ENCODE results near the gene FKBP3.
"Not testable (repeated sequence)": the region's sequence is repeated elsewhere in the genome, so short reads cannot be mapped to it uniquely, and the experiment has no call there.

Gene FKBP3

DNA sequence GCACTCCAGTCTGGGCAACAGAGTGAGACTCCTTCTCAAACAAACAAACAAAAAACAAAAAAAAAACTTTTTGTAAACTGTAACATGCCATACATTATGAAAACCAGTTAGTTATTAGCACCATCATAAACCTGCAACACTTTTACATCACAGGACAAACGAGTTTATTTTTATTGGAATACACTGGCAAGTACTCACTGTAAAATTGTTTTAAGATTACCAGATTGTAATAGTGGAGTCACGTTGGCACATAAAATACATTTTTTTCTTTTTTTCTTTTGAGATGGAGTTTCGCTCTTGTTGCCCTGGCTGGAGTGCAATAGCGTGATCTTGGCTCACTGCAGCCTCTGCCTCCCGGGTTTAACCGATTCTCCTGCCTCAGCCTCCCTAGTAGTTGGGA is 15.7 kb downstream of the FKBP3 start:
- DNase-seq (ENCODE audit: extremely low spot score, insufficient read length, low read depth) (no peak), FAIRE-seq (no peak)

DNA sequence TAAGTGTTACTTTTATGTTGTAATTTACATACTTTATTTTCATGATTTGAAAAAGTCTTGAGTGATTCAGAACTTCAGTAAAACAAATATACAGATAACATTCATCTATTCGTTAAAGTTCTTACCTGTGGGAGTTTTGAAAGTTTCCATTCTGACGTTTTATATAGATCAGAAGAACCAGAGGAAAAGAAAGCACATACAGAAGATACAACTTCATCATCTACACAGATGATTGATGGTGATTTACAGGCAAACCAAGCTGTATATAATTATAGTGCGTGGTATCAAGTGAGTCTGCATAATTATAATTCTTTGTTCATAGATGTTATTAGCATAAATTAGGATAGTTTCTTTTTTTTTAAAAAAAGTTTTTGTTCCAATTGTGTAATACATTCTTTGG is 20.0 kb downstream of the FKBP3 start:
- no peak for DNase-seq (ENCODE audit: extremely low spot score, insufficient read length, low read depth)
- no peak for FAIRE-seq

DNA sequence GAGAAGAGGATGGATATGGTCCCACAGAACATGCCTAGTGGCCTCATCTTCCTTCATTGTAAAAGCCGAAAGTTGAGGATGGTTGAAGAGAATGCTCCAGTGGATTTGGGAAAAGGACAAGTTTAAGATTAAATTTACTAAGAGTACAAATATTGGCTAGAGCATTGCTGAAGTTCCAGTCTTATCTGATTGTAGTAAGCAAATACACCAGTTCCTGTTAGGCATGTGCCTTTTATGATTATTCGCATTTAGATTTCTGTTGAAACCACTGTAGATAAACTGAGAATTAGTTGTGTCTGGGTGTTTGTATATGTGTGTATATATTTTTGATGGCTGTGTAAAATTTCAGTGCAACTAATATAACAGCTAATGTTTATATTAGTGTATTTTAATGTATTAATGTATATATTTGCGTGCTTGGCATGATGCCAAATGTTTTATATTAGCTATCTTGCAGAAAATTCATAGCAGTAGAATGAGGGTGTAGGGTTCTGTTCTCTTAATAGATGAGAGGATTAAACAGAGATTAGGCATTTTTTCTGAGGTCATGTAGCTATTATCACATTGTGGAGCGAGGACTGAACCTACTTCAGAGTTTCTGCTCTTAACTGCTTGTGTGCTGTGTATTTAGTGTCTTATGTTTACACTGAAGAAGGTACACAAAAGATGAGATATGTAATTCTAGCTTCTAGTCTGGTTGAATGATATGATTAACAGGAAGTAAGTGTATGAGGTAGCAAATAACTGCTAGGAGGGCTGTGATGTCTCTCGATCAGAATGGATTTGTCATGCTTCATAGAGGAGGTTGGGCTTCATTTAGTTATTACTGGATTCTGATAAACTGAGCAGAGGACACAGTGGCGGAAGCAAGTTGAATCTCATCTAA is 21.1 kb downstream of the FKBP3 start:
- no peak for DNase-seq (ENCODE audit: extremely low spot score, insufficient read length, low read depth)
- FAIRE-seq = no peak

GRCh38 chr14:45104561-45104960 is 29.7 kb downstream of the FKBP3 start:
- FAIRE-seq (no peak), DNase-seq (ENCODE audit: extremely low spot score, insufficient read length, low read depth) (no peak)

- no peak for FAIRE-seq
- DNase-seq (ENCODE audit: extremely low spot score, insufficient read length, low read depth) = no peak
Measured at GRCh38 chr14:45103806-45104205, 30.5 kb downstream of the FKBP3 start.

- no peak for DNase-seq (ENCODE audit: extremely low spot score, insufficient read length, low read depth)
- FAIRE-seq = no peak
Measured at GRCh38 chr14:45096218-45096617, 38.1 kb downstream of the FKBP3 start.

DNA sequence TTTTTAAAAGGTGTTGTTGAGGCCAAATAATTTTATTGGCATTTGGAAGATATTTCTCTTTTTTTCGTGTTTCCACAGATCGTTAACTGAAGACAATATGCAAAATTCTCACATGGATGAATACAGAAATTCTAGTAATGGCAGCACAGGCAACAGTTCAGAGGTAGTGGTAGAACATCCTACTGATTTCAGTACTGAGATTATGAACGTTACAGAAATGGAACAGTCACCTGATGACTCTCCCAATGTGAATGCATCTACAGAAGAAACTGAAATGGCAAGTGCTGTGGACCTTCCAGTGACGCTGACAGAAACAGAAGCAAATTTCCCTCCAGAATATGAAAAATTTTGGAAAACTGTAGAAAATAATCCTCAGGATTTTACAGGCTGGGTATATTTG is 39.1 kb downstream of the FKBP3 start:
- FAIRE-seq = no peak
- DNase-seq (ENCODE audit: extremely low spot score, insufficient read length, low read depth) = no peak

- no peak for DNase-seq (ENCODE audit: extremely low spot score, insufficient read length, low read depth)
- no peak for FAIRE-seq
Measured at GRCh38 chr14:45094275-45094674, 40.0 kb downstream of the FKBP3 start.

DNA sequence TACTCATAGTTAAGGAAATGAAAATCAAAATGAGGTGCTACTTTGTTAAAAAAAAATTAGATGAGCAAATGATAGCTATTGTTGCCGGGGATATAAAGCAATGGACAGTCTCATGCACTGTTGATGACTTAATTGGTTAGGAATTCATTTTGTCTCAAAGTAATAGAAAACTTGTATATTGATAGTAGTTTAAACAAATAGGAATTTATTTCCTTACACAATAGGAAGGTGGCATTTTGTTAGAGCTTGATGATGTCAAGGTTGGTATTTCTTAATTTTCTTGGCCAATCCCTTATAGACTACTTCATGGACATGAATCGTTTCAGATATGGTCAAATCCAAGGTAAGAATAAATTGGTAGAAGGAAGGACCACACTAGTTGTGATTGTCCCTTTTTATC is 42.6 kb downstream of the FKBP3 start:
- FAIRE-seq = no peak
- DNase-seq (ENCODE audit: extremely low spot score, insufficient read length, low read depth) = no peak

DNA sequence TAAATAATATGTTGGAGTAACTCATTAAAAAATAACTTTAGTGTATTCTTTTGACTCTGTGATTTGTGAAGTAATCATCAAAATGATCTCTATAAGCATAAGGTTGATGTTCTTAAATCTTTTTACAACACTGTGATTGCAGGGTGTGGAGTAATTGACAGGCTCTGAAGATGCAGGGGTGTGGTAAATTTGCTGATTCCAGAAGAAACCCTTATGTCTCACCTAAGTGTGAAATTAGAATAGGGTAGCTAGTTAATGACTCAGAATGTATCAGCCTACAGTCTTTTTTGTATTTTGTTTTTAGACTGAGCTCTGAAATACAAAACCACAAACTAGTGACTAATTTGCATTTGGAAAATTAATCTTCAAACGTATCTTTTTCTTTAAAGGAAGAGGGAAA is 44.5 kb downstream of the FKBP3 start:
- FAIRE-seq (peak; percentile 33), DNase-seq (ENCODE audit: extremely low spot score, insufficient read length, low read depth) (peak; percentile 17)

GRCh38 chr14:45084946-45085346 is 49.3 kb downstream of the FKBP3 start:
- no peak for DNase-seq (ENCODE audit: extremely low spot score, insufficient read length, low read depth)
- FAIRE-seq = no peak

DNA sequence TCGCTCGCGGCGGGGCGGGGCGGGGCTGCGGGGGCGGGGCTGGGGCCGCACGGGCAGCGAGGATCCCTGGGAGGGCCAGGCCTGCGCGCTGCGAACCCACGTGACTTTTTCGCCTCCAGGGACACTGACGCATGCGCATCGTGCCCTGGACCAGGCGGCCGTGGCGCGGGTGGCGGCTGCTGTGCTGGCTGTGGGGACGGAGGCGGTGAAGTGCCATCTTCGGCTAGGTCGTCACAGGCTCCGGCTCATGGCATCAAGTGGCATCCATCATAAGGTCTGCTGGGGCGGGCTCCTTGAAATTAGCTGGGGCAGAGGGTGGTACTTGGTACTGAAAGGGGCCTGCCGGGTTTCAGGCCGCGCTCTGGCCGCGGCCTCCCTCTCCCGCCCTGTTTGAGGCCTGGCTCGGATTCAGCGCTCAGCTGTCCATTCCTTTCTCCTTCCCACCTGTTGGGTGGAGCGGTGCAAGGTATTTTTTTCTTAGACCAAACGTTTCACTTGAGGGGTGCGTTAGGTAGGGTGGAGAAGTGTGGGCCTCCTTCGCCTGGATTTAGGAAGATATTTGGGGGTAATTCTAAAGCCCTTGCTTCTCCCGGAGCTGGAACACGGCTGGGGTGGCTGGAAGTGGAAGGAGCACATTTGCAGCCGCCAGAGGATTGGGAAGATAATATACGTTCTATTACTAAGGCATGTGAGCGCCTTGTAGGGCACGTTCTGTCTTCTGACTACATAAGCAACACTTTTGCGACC is 50.1 kb downstream of the FKBP3 start, which contains the start of gene PRPF39:
PRPF39 (plus strand) TSS at position 141 of the 747 bp plus-strand sequence. CDS start 11,124 bp downstream, outside the sequence.
- FAIRE-seq (peak; percentile 90), DNase-seq (ENCODE audit: extremely low spot score, insufficient read length, low read depth) (peak; percentile 94)

- DNase-seq (ENCODE audit: extremely low spot score, insufficient read length, low read depth) (no peak), FAIRE-seq (no peak)
Measured at GRCh38 chr14:45083617-45083975, 50.7 kb downstream of the FKBP3 start.

GRCh38 chr14:45082420-45082819 is 51.9 kb downstream of the FKBP3 start:
- DNase-seq (ENCODE audit: extremely low spot score, insufficient read length, low read depth) = no peak
- FAIRE-seq = no peak

DNA sequence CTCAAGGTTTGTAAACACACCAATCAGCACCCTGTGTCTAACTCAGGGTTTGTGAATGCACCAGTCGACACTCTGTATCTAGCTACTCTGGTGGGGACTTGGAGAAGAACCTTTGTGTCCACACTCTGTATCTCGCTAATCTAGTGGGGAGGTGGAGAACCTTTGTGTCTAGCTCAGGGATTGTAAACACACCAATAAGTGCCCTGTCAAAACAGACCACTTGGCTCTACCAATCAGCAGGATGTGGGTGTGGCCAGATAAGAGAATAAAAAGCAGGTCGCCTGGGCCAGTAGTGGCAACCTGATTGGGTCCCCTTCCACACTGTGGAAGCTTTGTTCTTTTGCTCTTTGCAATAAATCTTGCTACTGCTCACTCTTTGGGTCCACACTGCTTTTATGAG is 53.2 kb downstream of the FKBP3 start:
- not testable (repeated sequence) for FAIRE-seq; DNase-seq (ENCODE audit: extremely low spot score, insufficient read length, low read depth)

DNA sequence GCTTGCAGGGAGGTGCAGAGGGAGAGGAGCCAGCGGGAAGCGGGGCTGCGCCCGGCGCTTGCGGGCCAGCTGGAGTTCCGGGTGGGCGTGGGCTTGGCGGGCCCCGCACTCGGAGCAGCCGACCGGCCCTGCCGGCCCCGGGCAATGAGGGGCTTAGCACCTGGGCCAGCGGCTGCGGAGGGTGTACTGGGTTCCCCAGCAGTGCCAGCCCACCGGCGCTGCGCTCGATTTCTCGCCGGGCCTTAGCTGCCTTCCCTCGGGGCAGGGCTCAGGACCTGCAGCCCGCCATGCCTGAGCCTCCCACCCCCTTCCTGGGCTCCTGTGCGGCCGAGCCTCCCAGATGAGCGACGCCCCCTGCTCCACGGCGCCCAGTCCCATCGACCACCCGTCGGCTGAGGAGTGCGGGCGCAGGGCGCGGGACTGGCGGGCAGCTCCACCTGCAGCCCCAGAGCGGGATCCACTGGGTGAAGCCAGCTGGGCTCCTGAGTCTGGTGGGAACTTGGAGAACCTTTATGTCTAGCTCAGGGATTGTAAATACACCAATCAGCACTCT is 53.8 kb downstream of the FKBP3 start:
- FAIRE-seq; DNase-seq (ENCODE audit: extremely low spot score, insufficient read length, low read depth): not testable (repeated sequence)

DNA sequence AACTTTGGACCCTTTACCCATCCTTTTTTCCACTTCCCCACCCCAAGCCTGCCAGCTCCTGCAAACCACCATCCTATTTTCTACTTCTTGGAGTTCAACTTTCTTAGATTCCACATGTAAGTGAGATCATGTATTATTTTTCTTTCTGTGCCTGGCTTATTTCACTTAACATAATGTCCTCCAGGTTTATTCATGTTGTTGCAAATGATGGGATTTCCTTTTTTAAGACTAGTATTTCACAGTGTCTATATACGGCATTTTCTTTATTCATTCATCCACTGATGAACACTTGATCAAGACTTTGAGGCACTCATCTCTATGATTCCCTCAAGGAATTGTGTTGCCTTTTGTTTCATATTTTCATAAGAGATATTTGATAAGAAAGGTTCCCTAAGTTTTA is 56.0 kb downstream of the FKBP3 start:
- FAIRE-seq (no peak), DNase-seq (ENCODE audit: extremely low spot score, insufficient read length, low read depth) (no peak)

GRCh38 chr14:45073231-45073879 is 60.9 kb downstream of the FKBP3 start:
- DNase-seq (ENCODE audit: extremely low spot score, insufficient read length, low read depth) = no peak
- no peak for FAIRE-seq

DNA sequence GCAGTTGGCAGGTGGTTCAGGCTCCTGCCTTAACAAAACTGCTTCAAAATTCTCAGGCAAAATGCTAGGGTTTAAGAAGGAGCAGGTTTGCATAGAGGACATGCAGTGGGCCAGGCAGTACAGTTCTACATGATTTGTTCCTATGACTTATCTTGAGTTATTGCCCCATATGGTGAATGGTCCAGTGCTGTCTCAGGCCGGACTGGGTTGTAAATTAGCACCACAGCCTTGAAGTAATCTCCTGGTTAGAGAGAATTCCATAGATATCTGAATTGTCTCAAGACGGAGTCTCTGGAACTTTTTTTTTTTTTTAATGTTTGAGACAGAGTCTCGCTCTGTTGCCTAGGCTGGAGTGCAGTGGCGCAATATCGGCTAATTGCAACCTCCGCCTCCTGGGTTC is 62.2 kb downstream of the FKBP3 start:
- DNase-seq (ENCODE audit: extremely low spot score, insufficient read length, low read depth) = no peak
- no peak for FAIRE-seq

DNA sequence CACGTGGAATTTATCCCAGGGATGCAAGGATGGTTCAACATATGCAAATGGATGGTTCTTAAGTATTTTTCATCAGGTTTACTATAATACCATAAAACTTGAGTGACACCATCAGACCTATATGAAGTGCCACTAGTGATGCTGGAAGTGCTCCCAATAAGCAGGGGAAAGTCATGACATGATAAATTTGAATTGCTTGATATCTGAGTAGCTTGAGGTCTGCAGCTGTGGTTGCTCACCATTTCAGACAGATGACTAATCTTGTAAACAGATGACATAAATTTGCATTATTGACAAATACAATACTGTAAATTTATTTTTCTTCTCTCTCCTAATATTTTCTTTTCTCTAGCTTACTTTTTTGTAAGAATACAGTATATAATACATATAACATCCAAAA is 64.1 kb downstream of the FKBP3 start:
- no peak for DNase-seq (ENCODE audit: extremely low spot score, insufficient read length, low read depth)
- FAIRE-seq = no peak
